IMR-90 (cell line): ENCODE data around the gene ALK. TPM values are rescaled to one million over a fixed set of nuclear protein-coding genes. Genes with fewer than 3 reads are reported as not detected.

Experiments used
- ATAC-seq: fragments of 200-7000 bp; cut with Tn5 transposase; 2 replicates; pipeline ENCODE4 v1.9.1; 2020; ENCODE audit warnings: low read depth, mild to moderate bottlenecking, moderate library complexity
- BruUV-seq: library from RNA; stranded (reverse); fragments of 400-500 nt; replicated peaks from 2 replicates; lab custom pipeline; 2021; lab: Mats Ljungman, UMichigan
- CTCF ChIA-PET: fragments of 300-600 bp; formaldehyde crosslinking; extraction: SDS; loops from one replicate; lab custom pipeline; 2021; ENCODE audit warnings: antibody characterized with exemption; lab: Yijun Ruan, JAX
- POLR2A ChIA-PET: fragments of 300-600 bp; sonication (Branson Sonifier 250); formaldehyde crosslinking; loops from one replicate; lab custom pipeline; 2022; ENCODE audit warnings: antibody characterized with exemption; ENCODE audit not compliant: unreplicated experiment; lab: Charles Lee
- DNase-seq: peaks from one replicate; pipeline ENCODE4 v3.0.0; 2013
- H2AFZ ChIP-seq: replicated peaks from 2 replicates; pipeline ENCODE3; 2013; ENCODE audit warnings: low read length, mild to moderate bottlenecking; ENCODE audit not compliant: poor library complexity
- H2AK5ac ChIP-seq: 2 replicates; pipeline ENCODE4 v1.6.1; 2013; ENCODE audit warnings: low read depth, low read length, inconsistent platforms
- H2AK9ac ChIP-seq: replicated peaks from 2 replicates; pipeline ENCODE3; 2013; ENCODE audit warnings: mild to moderate bottlenecking, low read depth, low read length, moderate library complexity; ENCODE audit not compliant: poor library complexity
- H2BK120ac ChIP-seq: 2 replicates; pipeline ENCODE4 v1.6.1; 2013; ENCODE audit warnings: low read depth, low read length, inconsistent platforms
- H2BK15ac ChIP-seq: 3 replicates; pipeline ENCODE4 v1.6.1; 2013; ENCODE audit warnings: low read depth, low read length, inconsistent platforms
- H2BK20ac ChIP-seq: 2 replicates; pipeline ENCODE4 v1.6.1; 2013; ENCODE audit warnings: low read depth, mild to moderate bottlenecking, inconsistent platforms, low read length, moderate library complexity
- H2BK5ac ChIP-seq: 2 replicates; pipeline ENCODE4 v1.6.1; 2013; ENCODE audit warnings: mild to moderate bottlenecking, low read depth, low read length, inconsistent platforms; ENCODE audit not compliant: poor library complexity, severe bottlenecking
- H3K14ac ChIP-seq: replicated peaks from 2 replicates; pipeline ENCODE4 v1.6.1; 2013; ENCODE audit warnings: low read depth, low read length, inconsistent platforms
- H3K18ac ChIP-seq: 2 replicates; pipeline ENCODE4 v1.6.1; 2013; ENCODE audit warnings: low read depth, low read length, control low read depth
- H3K23ac ChIP-seq: 2 replicates; pipeline ENCODE4 v1.6.1; 2013; ENCODE audit warnings: low read depth, low read length, inconsistent platforms
- H3K27ac ChIP-seq: 2 replicates; pipeline ENCODE4 v1.5.1; 2013; ENCODE audit warnings: mild to moderate bottlenecking, control low read depth, low read length; ENCODE audit not compliant: insufficient read depth
- H3K27me3 ChIP-seq: 2 replicates; pipeline ENCODE4 v1.6.1; 2013; ENCODE audit warnings: low read length; ENCODE audit not compliant: control insufficient read depth, insufficient read depth
- H3K36me3 ChIP-seq: 2 replicates; pipeline ENCODE4 v1.6.1; 2013; ENCODE audit warnings: low read length, mixed read lengths; ENCODE audit not compliant: control insufficient read depth, insufficient read depth
- H3K4ac ChIP-seq: 2 replicates; pipeline ENCODE4 v1.6.1; 2013; ENCODE audit warnings: low read depth, low read length, inconsistent platforms
- H3K4me1 ChIP-seq: 2 replicates; pipeline ENCODE4 v1.6.1; 2013; ENCODE audit warnings: low read length, mixed read lengths; ENCODE audit not compliant: control insufficient read depth, insufficient read depth
- H3K4me2 ChIP-seq: 2 replicates; pipeline ENCODE4 v1.6.1; 2013; ENCODE audit warnings: low read depth, mild to moderate bottlenecking, control low read depth, low read length, moderate library complexity
- H3K4me3 ChIP-seq: 2 replicates; pipeline ENCODE4 v1.5.1; 2013; ENCODE audit warnings: low read depth, mild to moderate bottlenecking, control low read depth, low read length, moderate library complexity; ENCODE audit not compliant: insufficient read depth
- H3K56ac ChIP-seq: 2 replicates; pipeline ENCODE4 v1.6.1; 2013; ENCODE audit warnings: low read length, inconsistent platforms; ENCODE audit not compliant: insufficient read depth; ENCODE audit errors: extremely low read depth
- H3K79me1 ChIP-seq, 2 experiments: 2 replicates each; pipeline ENCODE4 v1.6.1; 2013; ENCODE audit warnings: low read length in 2 of 2, inconsistent platforms in 1 of 2, low read depth in 1 of 2
- H3K9ac ChIP-seq: 2 replicates; pipeline ENCODE4 v1.6.1; 2013; ENCODE audit warnings: low read depth, low read length, control low read depth
- H3K9me1 ChIP-seq: 2 replicates; pipeline ENCODE4 v1.6.1; 2013; ENCODE audit warnings: low read length, inconsistent platforms; ENCODE audit not compliant: insufficient read depth
- H3K9me3 ChIP-seq: 2 replicates; pipeline ENCODE4 v1.6.1; 2013; ENCODE audit warnings: low read length; ENCODE audit not compliant: control insufficient read depth, insufficient read depth
- H4K20me1 ChIP-seq: 2 replicates; pipeline ENCODE4 v1.6.1; 2013; ENCODE audit warnings: low read length, inconsistent platforms; ENCODE audit not compliant: insufficient read depth
- H4K5ac ChIP-seq: 2 replicates; pipeline ENCODE4 v1.6.1; 2013; ENCODE audit warnings: mild to moderate bottlenecking, low read depth, low read length, control low read depth
- H4K8ac ChIP-seq, 2 experiments: 2 replicates each; pipeline ENCODE4 v1.6.1; 2013; ENCODE audit warnings: low read depth in 2 of 2, low read length in 2 of 2, control low read depth in 1 of 2, inconsistent platforms in 1 of 2
- H4K91ac ChIP-seq: 2 replicates; pipeline ENCODE4 v1.6.1; 2013; ENCODE audit warnings: low read depth, low read length, inconsistent platforms; ENCODE audit not compliant: insufficient read depth
- CEBPB ChIP-seq: IDR thresholded peaks from 2 replicates; pipeline ENCODE4 v1.6.1; 2012; ENCODE audit warnings: low read depth, low read length, improper control_type of control experiment
- ELK1 ChIP-seq: fragments of 150-350 bp; IDR thresholded peaks from 2 replicates; pipeline ENCODE4 v1.6.1; 2016; ENCODE audit warnings: low read depth, mild to moderate bottlenecking, low read length, moderate library complexity, borderline replicate concordance
- MAFK ChIP-seq: IDR thresholded peaks from 2 replicates; pipeline ENCODE4 v1.6.1; 2012; ENCODE audit warnings: low read depth, low read length, improper control_type of control experiment
- MXI1 ChIP-seq: IDR thresholded peaks from 2 replicates; pipeline ENCODE4 v1.6.1; 2012; ENCODE audit warnings: low read depth, mild to moderate bottlenecking, low read length, moderate library complexity, borderline replicate concordance
- NFE2L2 ChIP-seq: fragments of 150-350 bp; IDR thresholded peaks from 2 replicates; pipeline ENCODE4 v1.6.1; 2016; ENCODE audit warnings: low read depth, mild to moderate bottlenecking, low read length
- RCOR1 ChIP-seq: IDR thresholded peaks from 2 replicates; pipeline ENCODE4 v1.6.1; 2012; ENCODE audit warnings: mild to moderate bottlenecking, low read length, improper control_type of control experiment; ENCODE audit not compliant: insufficient replicate concordance
- SMC3 ChIP-seq: fragments of 150-350 bp; IDR thresholded peaks from 2 replicates; pipeline ENCODE4 v1.6.1; 2016; ENCODE audit warnings: low read depth, mild to moderate bottlenecking, antibody characterized with exemption, low read length, moderate library complexity
- USF2 ChIP-seq: fragments of 150-350 bp; IDR thresholded peaks from 2 replicates; pipeline ENCODE4 v1.6.1; 2017; ENCODE audit warnings: mild to moderate bottlenecking, antibody characterized with exemption, low read length, low read depth
- WGBS, 2 experiments: methylation state at CpG; one replicate each; pipeline versions ENCODE4 v1.1.5 to v1.1.7; 2013; ENCODE audit warnings: missing lambda C conversion rate in 2 of 2; ENCODE audit not compliant: insufficient read length in 1 of 2; ENCODE audit errors: extremely low coverage in 2 of 2; 5-methylcytosine and 5-hydroxymethylcytosine counted together
- dilution Hi-C: fragments of 300-500 bp; cut with HindIII; formaldehyde crosslinking; loops from one replicate; pipeline ENCODE4 v1.14.3; 2018; ENCODE audit warnings: low sequenced_read_pairs; ENCODE audit not compliant: unreplicated experiment
- in situ Hi-C: fragments of 300-500 bp; cut with MboI; formaldehyde crosslinking; loops from 3 replicates; pipeline ENCODE4 v1.14.3; 2019; ENCODE audit warnings: low sequenced_read_pairs, inconsistent platforms, mixed read lengths
- intact Hi-C: fragments of 100-400 bp; cut with micrococcal nuclease; formaldehyde crosslinking; loops from 2 replicates; pipeline ENCODE4 v1.10.0; 2022
- polyA plus RNA-seq, 3 experiments: library from polyadenylated mRNA; depleted of rRNA; stranded (reverse); fragments of >200 nt; gene quantifications; 2 replicates each; pipeline ENCODE4 v1.2.3, GENCODE V29; 2012; ENCODE audit warnings: low replicate concordance in 1 of 3
- total RNA-seq: library from RNA; depleted of rRNA; stranded (reverse); fragments of >200 nt; gene quantifications from 2 replicates; pipeline ENCODE4 v1.2.3, GENCODE V29; 2012

The ALK gene
- total and polyA plus RNA-seq, 2 of the 4 experiments (the other 2 are of a cell fraction), result not detected

GRCh38 chr2:29433920-29434319 is 487.5 kb downstream of the ALK start:
- no peak overlapping the region for H3K18ac ChIP-seq
- H3K9me1 ChIP-seq, result no peaks in the 10 kb centered on the region
- no peak overlapping the region for H2BK20ac ChIP-seq
- H3K4me2 ChIP-seq, result no peak overlapping the region
- no peak overlapping the region for H3K23ac ChIP-seq
- DNase-seq (no peak), ATAC-seq (no peak)
- no peak overlapping the region for H3K4ac ChIP-seq
- H2AK5ac ChIP-seq, result no peak overlapping the region
- no peak overlapping the region for H4K8ac ChIP-seq
- H3K14ac ChIP-seq, result no peak overlapping the region
- whole genome bisulfite sequencing, 2 experiments, result no CpG with 5 or more reads among the region's 3 CpGs
- no peaks in the 10 kb centered on the region for H3K79me1 ChIP-seq
- no peak overlapping the region for H3K27ac ChIP-seq
- H2BK15ac ChIP-seq, result no peak overlapping the region
- ChIA-PET CTCF (no interaction called here), POLR2A (no interaction called here)
- H2BK5ac ChIP-seq, result no peak overlapping the region
- H2AFZ ChIP-seq, result no peak overlapping the region
- no peak overlapping the region for H4K5ac ChIP-seq
- H3K27me3 ChIP-seq, result peaks cover 2% of the 10 kb centered on the region; the same call in 1 of the 2 replicates
- no peaks in the 10 kb centered on the region for H3K9me3 ChIP-seq
- no peak overlapping the region for H2BK120ac ChIP-seq
- no peak overlapping the region for H4K91ac ChIP-seq
- H3K4me3 ChIP-seq, result no peak overlapping the region
- no peak overlapping the region for H3K56ac ChIP-seq
- H2AK9ac ChIP-seq, result no peak overlapping the region
- H3K36me3 ChIP-seq, result no peaks in the 10 kb centered on the region
- H3K4me1 ChIP-seq, result no peaks in the 10 kb centered on the region
- in situ Hi-C loops (no loop called here), intact Hi-C loops (no loop called here), dilution Hi-C loops (no loop called here)
- TF ChIP-seq SMC3 (no peak), USF2 (no peak), NFE2L2 (no peak), CEBPB (no peak), ELK1 (no peak), MAFK (no peak), MXI1 (no peak), RCOR1 (no peak)
- no peak overlapping the region for H3K9ac ChIP-seq
- BruUV-seq, result no TSS peak
- H4K20me1 ChIP-seq, result no peaks in the 10 kb centered on the region
